ENCODE data around the gene CD101.

GRCh38 chr1:117059678-117060440 lies 58.3 kb downstream of the CD101 start, which contains the start of gene TTF2:
- TF ChIP-seq CTCF (IDR thresholded peaks at IDR 0.05) = peak in 1 of 3 donors; percentile 32
- no peak for TF ChIP-seq POLR2A (IDR thresholded peaks at IDR 0.05)
